ENCODE data around the gene ID3.
"Not testable (repeated sequence)": the region's sequence is repeated elsewhere in the genome, so short reads cannot be mapped to it uniquely, and the experiment has no call there.

Gene ID3

DNA sequence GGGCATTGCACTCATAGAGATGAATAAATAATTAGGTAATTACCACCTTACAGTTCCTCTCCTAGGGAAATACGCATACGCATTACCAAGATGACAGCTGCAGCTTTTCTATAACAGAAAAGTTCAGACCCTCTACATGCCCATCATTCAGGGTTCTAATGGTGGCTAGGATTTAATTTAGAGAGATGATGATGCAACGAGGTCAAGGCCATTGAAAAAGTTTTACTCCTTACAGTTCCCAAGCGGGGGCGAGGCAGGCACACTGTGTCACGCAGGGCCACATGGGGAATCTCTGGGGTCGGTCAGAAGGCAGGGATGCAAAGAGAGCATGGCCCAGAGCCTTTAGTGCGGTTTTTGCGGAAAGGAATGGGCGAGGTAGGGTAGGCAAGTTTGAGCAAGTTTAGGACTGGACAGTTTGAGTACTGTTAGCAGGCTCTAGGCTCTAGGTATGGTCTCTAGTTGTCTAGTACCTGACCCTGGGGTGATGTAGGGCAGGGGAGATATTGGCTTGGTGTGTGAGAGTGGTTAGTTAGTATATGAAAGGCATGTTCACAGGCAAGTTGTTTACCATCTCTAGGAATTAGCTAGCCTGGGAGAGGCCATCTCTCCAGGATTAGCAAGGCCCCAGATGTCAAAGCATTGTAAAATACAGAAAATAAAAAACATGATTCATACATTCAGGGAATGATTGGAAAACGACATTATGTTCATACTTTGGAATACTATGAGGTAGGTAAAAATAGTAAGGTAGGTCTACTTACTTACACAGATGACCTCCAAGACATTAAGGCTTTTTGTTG, 29.6 kb upstream of the ID3 start:
- DNase-seq, result no peak

DNA sequence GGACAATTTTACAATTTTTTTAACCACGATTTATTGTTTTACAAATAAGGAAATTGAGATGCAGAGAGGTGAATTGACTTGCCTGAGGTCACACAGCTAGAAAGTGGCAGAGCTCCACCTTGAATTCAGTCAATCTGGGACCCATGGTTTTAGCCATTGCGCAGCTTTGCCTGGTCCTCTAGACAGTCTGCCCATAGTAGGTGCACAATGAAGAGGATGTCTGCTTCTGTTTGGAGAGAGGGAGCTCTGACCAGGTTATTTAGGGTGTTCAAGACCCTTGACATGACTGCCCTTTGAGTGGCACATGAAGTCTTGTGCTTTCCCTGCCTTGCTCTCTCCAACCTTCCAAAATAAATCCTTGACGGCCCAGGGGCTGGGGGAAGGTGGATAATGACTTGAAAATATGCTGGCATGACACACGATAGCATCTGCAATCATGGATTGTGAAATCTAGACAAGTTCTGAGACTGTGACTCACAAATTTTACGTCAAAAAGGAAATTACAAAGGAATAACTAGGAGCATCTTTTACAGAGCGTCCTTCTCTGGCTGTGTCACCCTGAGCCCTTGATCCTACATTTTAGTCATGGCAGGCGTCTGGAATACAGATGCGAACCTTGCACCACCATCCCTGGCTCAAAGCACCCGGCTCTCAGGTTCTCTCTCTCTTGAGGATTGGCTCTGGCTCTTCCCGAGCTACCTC, 26.2 kb upstream of the ID3 start:
- DNase-seq, result no peak

DNA sequence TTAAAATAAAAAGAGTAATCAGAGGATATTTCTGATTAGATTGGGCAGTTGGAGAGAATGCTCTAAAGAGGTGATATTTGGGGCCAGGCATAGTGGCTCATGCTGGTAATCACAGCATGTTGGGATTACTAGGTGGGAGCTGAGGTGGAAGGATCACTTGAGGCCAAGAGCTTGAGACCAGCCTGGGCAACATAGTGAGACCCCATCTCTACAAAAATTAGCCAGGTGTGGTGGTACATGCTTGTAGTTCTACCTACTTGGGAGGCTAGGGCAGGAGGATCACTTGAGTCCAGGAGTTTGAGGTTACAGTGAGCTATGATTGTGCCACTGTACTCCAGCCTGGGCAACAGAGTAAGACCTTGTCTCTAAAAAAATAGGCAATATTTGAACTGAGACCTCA, 24.4 kb upstream of the ID3 start:
- not testable (repeated sequence) for DNase-seq

DNA sequence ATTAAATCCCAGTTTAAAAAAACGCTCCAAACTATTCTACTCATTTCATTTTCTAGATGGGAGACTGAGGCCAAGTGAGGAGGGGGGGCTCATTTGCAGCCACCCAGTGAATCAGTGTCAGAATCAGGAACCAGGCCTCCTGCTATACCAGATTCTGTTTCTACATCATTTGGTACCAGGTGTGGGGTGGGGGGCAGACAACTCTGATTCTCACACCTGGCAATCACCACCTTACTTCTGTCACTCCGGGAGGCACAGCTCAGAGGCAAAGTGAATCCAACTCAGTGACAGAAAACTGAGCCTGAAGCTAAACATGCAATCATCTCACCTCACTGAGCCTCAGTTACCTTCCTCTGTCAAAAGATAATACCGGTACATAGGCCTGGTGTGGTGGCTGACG, 23.5 kb upstream of the ID3 start:
- no peak for DNase-seq

GRCh38 chr1:23581219-23581618, 21.9 kb upstream of the ID3 start:
- DNase-seq, result no peak

GRCh38 chr1:23578997-23579363, 19.7 kb upstream of the ID3 start:
- no peak for DNase-seq

DNA sequence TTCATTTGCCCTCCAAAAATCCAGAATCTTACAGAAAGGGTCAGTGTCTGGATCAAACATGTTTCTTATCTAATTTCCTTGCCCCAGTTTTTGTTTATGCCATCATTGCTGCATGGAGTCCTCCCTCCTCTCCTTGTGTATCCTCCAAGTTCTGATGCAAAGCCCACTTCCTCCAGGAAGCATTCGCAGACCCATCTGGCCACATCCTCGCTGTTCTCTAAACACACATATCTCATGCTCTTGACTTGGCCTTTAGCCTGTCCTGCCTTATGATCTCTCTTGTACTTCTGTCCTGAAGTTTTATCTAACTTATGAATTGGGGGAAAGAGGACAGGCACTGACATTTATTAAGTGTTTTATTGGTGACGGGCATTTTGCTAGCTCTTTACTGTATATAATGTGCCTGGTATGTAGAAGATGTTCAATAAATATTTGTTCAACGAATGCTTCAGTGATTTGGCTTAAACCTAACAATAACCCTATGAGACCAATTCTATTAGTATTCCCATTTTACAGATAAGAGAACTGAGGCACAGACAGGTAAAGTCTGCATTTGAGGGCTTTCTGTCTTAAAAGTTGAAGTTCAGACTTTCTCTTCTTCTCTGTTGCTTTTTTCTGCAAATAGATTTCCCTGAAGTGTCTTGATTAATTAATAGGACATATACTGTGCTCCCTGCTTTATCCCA, 19.2 kb upstream of the ID3 start:
- no peak for DNase-seq

DNA sequence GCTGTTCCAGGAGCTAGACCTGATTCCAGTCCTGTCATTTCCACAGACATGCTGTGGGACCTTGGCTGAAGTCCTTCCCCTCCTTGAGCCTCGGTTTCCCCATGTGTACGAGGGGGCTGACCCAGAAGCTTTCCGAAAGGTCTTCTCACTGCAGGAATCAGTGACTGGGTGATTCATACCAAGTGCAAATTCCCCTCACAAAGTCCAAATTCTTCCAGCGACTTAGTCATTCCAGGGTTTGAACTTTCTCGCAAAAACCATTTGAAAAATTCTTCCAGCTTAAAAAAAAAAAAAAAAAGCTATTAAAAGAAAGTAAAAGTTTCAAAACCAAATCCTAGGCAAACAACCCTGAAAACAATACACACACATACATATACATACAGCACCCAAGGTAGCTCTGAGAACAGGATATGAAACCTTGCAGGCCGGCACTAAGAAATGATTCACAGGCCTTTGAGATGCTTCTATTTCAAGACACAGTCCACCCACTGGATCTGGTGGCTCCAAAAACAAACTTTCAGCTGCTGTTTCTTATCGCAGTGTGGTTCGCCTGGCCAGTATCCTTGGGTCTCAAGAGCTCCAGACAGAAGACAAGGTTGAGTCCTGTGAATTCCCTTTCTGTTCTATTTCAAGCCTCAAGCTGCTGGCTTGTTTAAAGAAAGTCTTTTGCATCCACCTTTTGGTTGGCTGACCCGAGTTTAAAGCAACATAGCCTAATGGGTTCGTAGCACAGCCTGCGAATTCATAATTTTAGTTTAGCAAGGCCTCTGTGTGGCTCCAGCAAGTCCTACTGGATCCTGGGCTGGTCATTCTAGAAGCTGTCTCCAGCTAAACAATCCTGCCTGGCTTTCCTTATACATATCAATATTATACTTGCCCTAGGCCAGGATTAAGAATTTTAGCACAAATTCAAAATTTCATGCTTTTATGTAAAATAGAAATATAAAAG, 18.0 kb upstream of the ID3 start:
- DNase-seq, result no peak

DNA sequence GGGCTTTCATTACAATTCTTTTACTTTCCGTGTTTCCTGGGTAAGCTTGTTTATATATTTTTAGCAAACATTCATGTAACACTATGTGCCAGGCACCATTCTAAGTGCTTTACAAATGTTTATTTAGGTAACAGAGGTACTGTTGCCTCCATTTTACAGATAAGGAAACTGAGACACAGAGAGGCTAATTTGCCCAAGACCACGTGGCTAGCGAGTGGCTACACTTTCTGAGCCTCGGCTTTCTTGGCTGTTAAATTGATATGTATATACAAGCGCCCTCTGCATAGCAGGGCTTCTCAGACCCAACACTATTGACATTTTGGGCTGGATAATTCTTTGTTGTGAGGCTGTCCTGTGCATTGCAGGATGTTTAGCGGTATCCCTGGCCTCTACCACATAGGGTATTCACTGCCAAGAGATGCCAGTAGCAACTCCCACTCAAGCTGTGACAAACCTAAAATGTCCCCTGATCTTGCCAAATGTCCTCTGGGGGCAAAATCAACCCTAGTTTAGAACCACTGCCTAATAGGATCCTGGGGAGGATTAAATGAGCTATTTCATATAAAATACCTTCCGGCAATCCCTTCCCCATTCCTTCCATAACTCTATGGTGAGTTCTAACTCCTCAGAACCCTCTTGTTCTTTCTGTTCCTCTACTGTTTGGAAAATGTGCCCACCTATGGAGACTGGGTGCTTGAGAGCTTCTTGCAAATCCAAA, 17.2 kb upstream of the ID3 start:
- no peak for DNase-seq

DNA sequence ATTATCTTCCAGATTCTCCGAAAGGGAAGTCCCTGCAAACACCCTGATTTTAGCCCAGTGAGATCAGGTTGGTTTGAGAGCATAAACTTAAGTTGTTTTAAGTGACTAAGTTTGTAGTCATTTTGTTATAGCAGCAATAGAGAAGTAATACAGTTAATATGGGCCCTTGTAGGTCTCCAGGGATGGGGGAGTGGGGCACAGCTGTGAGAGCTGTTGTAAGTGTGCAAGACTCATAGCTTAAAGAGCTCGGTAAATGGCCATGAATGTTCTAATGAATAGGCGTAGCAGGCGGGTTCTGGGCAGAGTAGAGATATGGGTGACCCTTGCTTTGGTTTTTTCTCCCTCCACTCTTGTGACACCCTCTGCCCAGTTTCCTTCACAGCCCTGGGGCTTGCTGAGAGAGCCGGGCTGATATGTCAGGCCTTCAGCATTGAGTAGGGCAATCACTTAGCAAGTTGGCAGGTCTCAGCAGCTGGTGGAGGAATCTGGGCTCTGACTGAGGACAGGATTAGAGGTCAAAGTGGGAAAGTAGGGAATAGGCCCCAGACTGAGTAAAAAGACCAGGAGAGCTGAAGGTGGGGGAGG, 16.0 kb upstream of the ID3 start:
- DNase-seq, result no peak

GRCh38 chr1:23574265-23574754, 15.0 kb upstream of the ID3 start:
- no peak for DNase-seq

DNA sequence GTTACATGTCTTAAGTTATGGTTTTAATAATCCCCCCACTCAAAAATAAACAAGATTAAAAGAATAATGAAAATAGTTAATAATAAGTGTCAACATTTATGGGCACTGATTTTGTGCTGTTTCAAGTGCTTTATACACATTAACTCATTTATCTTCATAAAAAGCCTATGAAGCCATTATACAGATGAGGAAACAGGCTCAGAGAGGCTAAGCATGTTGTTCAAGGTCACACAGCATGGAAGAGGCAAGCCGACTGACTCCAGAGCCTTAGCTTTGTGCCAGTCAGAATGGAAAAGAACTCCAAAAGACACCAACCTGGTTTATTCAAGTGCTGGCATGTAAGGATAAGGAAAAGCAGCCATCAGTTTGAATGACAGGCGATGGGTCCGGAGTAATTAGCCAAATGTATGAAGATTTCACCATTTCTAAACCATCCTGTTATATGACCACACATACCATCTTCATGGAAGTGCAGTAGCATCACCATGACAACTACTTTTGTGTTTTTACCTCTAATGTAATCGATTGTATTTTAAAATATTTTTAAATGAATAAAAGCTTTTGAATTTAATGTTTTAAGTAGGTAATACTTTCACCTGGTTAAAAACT, 14.4 kb upstream of the ID3 start:
- DNase-seq, result no peak

DNA sequence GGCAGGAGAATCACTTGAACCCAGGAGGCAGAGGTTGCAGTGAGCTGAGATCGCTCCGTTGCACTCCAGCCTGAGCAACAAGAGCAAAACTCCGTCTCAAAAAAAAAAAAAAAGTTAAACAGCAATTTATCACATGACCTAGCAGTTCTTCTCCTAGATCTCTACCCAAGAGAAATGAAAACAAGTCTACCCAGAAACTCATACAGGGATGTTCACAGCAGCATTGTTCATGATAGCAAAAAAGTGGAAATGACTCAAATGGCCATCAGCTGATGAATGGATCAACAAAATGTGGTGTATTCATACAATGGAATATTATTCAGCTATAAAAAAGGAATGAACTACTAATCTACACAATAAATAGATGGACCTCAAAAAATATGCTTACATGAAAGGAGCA, 12.2 kb upstream of the ID3 start:
- DNase-seq, result no peak

DNA sequence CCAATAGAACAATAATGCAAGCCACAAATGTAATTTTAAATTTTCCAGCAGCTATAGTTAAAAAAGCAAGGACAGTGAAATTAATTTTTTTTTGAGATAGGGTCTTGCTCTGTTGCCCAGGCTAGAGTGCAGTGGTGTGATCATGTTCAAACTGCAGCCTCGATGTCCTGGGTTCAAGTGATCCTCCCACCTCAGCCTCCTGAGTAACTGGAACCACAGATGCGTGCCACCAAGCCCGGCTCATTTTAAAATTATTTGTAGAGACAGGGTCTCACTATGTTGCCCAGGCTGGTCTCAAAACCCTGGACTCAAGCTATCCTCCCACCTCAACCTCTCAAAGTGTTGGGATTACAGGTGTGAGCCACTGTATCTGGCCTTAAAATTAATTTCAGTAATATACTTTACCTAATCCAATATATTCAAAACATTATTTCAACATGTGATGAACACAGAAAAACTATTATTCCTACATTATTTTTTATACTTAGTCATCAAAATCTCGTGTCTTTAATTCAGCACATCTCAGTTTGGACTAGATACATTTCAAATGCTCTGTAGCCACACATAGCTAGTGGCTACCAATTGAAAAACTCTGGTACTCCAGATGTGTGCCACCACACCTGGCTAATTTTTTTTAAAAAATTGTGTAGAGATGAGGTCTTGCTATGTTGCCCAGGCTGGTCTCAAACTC, 10.8 kb upstream of the ID3 start:
- DNase-seq, result no peak

DNA sequence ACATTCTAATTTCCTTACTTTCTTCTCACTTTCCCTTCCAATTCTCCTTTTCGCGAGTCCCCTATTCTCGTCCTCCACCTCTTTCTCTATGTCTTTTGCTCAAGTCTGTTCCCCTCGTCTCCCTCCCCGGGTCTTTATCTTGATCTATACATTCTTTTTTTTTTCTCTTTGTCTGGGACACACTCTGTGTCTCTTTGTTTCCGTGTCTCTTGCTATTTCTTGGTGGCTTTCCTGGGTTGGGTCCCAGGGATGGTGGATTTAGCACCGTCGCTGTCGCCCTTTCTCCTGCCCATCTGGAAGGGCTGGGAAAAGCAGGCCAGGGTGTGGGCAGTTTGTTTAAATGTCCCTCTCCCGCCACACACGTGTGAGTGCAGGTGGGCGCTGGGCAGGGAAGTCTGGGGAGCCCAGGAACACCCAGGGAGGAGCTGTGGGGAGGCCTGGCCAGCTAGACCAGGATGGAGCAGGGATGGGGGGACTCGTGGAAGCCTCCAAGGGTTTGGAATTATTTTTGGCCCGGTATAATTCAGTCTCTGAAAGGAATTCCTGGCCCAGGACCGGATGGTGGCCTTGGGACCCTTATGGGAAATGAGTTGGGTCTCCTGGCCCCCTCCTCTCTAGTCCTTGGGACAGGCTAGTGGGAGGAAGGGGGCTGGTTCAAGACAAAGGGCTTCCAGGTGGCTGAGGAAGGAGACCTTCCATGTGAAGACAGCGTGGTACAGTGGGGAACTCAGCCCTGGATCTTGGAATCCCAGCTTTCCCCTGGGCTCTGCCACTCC, 9.5 kb upstream of the ID3 start:
- DNase-seq, result no peak

GRCh38 chr1:23567996-23568607, 8.8 kb upstream of the ID3 start:
- DNase-seq, result no peak

DNA sequence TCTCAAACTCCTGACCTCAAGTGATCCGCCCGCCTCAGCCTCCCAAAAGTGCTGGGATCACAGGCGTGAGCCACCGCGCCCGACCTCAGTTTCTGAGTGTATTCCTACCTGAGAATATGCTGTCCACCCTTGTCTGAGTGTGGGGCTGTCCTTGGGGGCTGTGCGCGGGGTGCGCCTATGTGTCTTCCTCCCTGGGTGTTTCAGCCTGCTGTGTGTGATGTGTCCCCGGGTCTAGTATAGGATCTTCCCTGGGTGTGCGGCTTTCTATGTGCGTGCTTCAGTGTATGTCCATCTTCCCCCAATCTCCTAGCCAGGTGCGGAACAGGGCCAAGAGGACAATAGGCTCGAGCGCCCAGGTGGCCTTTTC, 8.3 kb upstream of the ID3 start:
- no peak for DNase-seq

GRCh38 chr1:23566304-23566703, 7.0 kb upstream of the ID3 start:
- no peak for DNase-seq

- DNase-seq, result no peak
Observed at GRCh38 chr1:23565776-23566175, 6.5 kb upstream of the ID3 start.

Measured in T-helper 9 cell (primary cell).